GM18507 (cell line): Measurements from ENCODE around the gene ADGRF1.
"Not testable (repeated sequence)": the region's sequence is repeated elsewhere in the genome, so short reads cannot be mapped to it uniquely, and the experiment has no call there.

Experiments
- DNase-seq: peaks from one replicate; pipeline ENCODE4 v3.0.0; 2011; ENCODE audit warnings: low read depth; ENCODE audit not compliant: insufficient read length; ENCODE audit errors: extremely low spot score
- FAIRE-seq: peaks from 2 replicates; lab custom pipeline; 2011; peaks lifted over from hg19 to GRCh38; lab: Jason Lieb, UNC

ADGRF1 gene

DNA sequence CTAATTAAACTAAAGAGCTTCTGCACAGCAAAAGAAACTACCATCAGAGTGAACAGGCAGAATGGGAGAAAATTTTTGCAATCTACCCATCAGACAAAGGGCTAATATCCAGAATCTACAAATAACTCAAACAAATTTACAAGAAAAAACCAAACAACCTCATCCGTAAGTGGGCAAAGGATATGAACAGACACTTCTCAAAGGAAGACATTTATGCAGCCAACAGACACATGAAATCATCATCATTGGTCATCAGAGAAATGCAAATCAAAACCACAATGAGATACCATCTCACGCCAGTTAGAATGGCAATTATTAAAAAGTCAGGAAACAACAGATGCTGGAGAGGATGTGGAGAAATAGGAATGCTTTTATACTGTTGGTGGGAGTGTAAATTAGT lies 49.7 kb downstream of the ADGRF1 start:
- FAIRE-seq = not testable (repeated sequence)

DNA sequence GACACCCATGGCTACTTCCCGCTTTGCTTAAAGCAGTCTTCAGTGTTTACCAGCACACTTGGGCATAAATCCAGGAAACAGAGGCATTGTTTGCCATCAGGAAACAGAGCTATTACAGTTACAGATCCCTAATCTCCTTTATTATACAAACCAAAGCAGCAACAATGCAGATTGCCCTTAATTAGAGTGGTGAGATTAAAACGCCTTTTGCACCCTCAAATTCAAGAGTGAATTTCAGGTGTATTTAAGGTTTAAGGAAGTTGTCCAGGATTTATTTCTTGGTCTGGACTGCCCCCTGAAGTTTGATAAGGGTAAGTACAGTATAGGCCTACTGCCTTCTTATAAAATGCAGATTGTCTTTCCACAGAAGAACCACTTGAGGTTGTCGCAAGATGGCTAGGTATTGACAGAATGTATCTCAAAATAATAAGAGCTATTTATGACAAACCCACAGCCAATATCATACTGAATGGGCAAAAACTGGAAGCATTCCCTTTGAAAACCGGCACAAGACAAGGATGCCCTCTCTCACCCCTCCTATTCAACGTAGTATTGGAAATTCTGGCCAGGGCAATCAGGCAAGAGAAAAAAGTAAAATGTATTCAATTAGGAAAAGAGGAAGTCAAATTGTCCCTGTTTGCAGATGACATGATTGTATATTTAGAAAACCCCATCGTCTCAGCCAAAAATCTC lies 51.2 kb downstream of the ADGRF1 start:
- not testable (repeated sequence) for FAIRE-seq, DNase-seq

More for the DNA sequence above, 49.7 kb downstream of the ADGRF1 start:
- DNase-seq = not testable (repeated sequence)

DNA sequence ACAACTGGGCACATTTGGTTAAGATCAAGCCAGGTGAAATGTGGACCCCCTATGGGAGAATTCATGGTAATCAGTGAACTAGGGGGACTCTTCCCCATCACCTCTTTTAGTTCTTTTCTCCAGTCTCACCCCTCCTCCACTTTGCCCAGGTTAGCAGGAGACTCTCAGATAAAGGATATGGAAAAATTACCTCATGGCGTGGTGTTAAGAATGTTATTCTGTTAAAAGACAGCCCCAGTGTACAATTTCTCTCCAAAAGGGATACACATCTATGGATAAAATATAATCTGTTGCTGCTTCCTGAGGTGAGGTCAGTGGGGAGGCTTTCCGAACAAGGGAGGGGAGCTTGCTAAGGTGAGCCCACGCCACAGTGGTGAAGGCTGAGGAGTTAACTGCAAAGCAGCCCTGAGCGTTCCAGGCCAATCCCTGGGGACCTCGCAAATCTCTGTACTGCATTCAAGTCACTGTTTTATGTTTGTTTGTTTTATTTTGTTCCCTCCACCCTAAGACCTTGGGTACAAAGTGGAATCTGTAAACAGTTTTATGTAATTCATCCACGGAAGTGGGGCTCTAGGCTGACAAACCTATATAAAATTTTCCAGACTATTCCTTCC lies 52.0 kb downstream of the ADGRF1 start:
- no peak for DNase-seq
- FAIRE-seq = no peak

DNA sequence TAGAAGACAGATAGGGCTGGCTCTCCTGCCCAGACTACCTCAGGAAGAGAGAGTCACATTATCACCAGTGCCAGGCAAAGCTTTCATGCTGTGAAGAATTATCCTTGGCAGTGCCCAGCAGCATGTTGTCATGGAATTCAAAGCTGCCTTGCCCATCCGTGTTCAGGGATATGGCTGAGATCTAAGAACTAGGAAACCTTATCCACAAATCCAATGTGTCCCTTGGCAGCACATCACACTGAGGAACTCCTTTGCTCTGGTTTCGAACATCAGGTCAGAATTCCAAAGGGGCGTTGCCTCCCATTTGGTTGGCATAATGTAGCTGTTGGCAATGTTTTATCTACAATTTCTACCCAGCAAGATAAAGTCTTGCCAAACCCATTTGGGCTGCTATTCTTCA lies 52.7 kb downstream of the ADGRF1 start:
- no peak for DNase-seq

GRCh38 chr6:46985943-46986342 lies 56.2 kb downstream of the ADGRF1 start:
- DNase-seq = no peak
- FAIRE-seq = no peak

More for the DNA sequence above, 52.7 kb downstream of the ADGRF1 start:
- FAIRE-seq = no peak

DNA sequence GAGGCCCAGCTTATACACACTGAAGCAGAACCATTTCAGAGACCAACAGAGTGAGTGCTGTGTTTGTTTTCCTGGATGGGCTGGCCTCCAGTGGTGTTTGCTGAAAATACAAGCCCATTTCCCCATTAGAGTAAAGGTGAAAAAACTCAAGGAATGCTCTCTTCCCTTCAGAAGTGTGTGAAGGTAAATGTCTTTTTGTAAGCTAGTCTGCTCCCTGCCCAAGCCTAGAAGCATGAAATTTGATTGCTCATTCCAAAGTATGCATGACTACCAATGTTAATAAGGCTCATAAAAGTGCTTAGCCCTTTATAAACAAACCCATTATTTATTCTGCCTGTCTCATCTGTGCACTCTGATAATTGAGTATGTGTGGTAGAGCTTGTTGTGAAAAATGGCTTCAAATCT lies 59.1 kb downstream of the ADGRF1 start:
- DNase-seq (no peak), FAIRE-seq (no peak)

GRCh38 chr6:46979206-46979605 lies 62.9 kb downstream of the ADGRF1 start:
- FAIRE-seq (no peak), DNase-seq (no peak)

DNA sequence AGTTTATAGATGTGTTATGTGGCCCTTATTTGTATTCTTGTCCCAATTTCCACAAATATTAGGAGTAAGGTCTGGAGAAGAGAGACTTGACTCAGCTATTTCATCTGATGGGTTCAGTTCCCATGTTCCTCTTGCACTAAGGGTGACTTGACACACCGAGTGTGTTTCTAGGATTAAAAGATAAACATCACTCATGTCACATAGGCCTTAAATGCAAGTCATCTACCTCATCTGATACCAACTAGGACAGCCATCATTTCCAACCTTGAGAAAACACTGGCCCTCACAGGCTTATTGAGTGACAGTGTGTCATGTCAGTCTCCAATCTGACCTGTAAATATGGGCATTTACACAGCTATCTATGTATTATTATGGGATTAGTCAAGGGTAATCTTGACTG lies 67.3 kb downstream of the ADGRF1 start:
- DNase-seq (no peak), FAIRE-seq (no peak)

DNA sequence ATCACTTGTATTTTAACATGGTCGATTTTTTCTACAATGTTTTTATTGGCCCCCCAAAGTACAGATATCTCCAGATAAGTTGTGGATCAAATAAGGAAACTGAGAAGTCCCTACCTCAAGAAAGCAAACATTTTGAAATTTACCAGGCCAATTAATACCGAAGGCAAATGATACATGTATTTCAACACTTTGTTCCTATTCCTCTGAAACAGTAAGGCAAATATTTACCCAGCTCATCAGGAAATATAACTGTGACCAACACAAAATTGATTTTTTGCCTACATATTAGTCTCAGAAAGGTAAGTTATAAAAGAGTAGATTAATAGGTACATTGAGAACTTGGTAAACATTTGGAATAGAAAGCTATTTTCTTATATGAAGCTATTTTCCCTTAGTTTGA lies 69.1 kb downstream of the ADGRF1 start:
- FAIRE-seq = no peak

GRCh38 chr6:46972531-46972930 lies 69.6 kb downstream of the ADGRF1 start:
- FAIRE-seq = no peak
- no peak for DNase-seq

More for the DNA sequence above, 69.1 kb downstream of the ADGRF1 start:
- DNase-seq = no peak

- FAIRE-seq (no peak), DNase-seq (no peak)
Observed at GRCh38 chr6:46969206-46969605, 72.9 kb downstream of the ADGRF1 start.

DNA sequence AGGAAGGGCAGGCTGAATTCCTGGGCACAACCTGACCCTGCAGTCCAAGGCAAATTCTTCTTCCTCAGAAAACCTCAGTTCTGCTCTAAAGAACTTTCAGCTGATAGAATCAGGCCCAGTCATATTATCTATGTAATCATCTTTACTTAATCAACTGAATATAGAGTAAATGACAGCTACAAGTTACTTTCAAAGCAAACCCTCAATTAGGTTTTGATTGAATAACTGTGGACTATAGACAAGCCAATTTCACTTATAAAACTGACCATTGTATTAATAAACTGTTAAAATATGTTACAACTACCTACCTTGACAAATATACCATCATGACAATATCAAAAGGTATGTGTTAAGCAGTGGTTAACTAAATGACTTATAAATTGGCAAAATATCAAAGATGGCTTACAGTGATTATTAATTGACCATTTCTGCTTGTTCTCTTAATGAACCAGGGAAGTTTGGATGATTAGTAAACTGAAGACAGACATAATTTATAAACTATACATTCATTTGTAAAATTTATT lies 74.2 kb downstream of the ADGRF1 start:
- no peak for FAIRE-seq

DNA sequence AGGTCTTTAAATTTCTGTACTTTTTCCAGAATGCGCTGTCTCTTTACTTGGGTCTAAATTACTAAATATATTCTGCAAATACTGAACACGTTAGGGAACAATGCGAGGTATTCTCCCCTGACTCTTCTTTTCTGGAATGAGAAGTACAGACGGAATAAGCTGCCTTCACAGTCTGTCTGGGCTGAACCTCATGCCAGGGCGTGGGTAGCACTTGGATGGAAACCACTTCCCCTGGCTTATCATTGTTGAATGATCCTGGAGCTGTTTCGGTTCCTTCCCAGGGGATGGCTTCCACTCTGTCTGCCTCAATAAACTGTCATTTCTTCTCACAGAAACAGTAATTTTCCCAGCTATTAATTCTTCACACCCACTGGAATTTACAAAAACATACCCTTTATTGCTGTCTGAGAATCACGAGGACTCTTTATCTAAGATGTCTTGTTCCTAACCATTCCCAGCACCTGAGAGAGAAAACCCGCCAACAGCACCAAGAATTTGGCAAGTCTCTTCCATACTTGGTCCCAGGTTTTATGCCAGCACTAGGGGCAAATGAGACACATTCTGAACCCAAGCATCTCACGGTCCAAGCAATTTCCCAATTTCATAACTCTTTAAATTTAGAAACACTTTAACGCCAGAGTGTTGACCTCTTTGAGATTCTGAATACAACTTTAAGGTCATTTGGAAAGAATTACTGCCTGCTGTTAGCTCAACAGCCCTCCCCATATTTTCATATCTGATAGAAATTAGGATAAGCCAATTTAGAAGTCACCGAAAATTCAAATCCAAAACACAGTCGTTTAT lies 77.2 kb downstream of the ADGRF1 start:
- FAIRE-seq (no peak), DNase-seq (no peak)

More for the DNA sequence above, 74.2 kb downstream of the ADGRF1 start:
- DNase-seq = no peak

- no peak for FAIRE-seq
Observed at GRCh38 chr6:46963626-46964025, 78.5 kb downstream of the ADGRF1 start.

GRCh38 chr6:46963039-46963438 lies 79.1 kb downstream of the ADGRF1 start:
- FAIRE-seq (no peak), DNase-seq (no peak)

More at GRCh38 chr6:46963626-46964025, 78.5 kb downstream of the ADGRF1 start:
- DNase-seq = no peak

DNA sequence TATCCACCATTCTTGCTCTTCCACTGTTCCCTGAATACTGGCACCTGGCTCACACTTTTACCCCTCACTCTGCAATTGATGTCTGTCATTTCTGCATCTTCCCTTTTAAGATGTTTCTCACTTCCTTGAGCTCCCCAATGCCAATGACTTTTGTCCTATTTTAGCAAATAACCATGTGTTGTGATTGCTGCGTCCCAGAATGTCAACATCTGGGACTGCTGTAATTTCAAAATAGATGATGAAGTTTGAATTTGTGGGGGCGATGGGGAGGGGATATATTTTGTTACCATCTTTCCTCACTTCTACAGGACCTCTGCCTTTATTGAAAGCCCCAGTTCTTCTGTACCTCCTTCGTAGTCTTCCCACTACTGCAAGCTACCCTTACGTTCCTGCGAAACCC lies 80.4 kb downstream of the ADGRF1 start:
- DNase-seq (no peak), FAIRE-seq (no peak)

DNA sequence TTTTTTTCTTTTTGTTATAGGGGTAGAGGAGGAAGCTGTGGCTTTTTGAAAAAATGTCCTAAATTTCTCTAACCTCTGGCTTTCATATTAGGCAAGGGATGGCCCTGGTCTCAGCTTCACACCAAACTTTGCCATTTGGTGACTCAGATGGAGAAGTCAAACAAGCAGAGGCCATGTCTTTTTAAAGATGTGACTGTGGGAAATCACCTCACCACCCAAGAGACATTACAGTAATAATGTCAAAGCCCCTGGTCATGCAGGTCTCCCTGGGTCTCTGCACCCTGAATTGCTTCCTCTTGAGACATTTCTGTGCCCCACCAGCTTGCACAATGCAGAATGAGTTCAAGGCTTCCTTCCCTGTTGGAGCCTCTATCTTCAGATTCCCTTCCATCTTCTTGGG lies 80.9 kb downstream of the ADGRF1 start:
- FAIRE-seq (no peak), DNase-seq (no peak)

DNA sequence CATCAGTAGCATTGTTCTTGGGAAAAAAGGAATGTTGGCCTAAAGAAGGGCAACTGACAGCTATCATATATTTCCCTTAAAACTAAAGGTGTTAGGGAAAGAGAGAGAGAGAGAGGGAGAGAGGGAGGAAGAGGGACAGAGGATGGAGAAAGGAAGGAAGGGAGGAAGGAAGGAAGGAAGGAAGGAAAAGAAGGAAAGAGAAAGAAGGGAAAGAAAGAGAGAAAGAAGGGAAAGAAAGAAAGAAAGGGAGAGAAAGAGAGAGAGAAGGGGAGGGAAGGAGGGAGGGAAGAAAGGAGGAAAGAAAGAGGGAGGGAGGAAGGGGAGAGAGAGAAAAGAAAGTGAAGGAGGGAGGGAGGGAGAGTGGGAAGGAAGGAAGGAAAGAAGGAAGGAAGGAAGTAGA lies 82.7 kb downstream of the ADGRF1 start:
- FAIRE-seq (no peak), DNase-seq (no peak)

GRCh38 chr6:46956409-46956808 lies 85.7 kb downstream of the ADGRF1 start:
- DNase-seq (no peak), FAIRE-seq (no peak)

- DNase-seq = no peak
Observed at GRCh38 chr6:46954837-46955451, 87.2 kb downstream of the ADGRF1 start.

More at GRCh38 chr6:46954837-46955451, 87.2 kb downstream of the ADGRF1 start:
- no peak for FAIRE-seq
